ENCODE results near the gene PTCRA. TPM values are rescaled to one million over a fixed set of nuclear protein-coding genes. Genes with fewer than 3 reads are reported as not detected.

Gene PTCRA
- total and polyA plus RNA-seq, 2 of the 4 experiments (the other 2 are of a cell fraction) = not detected

GRCh38 chr6:42937548-42938427 is 21.9 kb downstream of the PTCRA start:
- in situ Hi-C loops (cut with MboI; ENCODE audit: low sequenced_read_pairs) = no loop called here
- no peak overlapping the region for H3K14ac ChIP-seq (replicated peaks; ENCODE audit: low read depth, low read length)
- H2BK120ac ChIP-seq (ENCODE audit: low read depth, low read length) = no peak overlapping the region
- H3K4me3 ChIP-seq (ENCODE audit: insufficient read depth, low read depth, low read length) = no peak overlapping the region
- H3K9ac ChIP-seq (ENCODE audit: low read depth, low read length) = no peak overlapping the region
- H2BK20ac ChIP-seq (ENCODE audit: low read depth, low read length) = no peak overlapping the region
- no peak overlapping the region for H3K4ac ChIP-seq (ENCODE audit: low read depth, low read length)
- H2BK15ac ChIP-seq (ENCODE audit: low read depth, low read length) = no peak overlapping the region
- H2AK5ac ChIP-seq (ENCODE audit: low read depth, low read length) = no peak overlapping the region
- H3K9me1 ChIP-seq (ENCODE audit: insufficient read depth, low read length) = peaks cover 4% of the 10 kb centered on the region; the same call in 1 of the 2 replicates
- H4K91ac ChIP-seq (ENCODE audit: insufficient read depth, low read depth, low read length) = no peak overlapping the region
- CTCF ChIA-PET = no interaction called here
- dilution Hi-C loops (cut with HindIII; ENCODE audit: low sequenced_read_pairs, unreplicated experiment) = no loop called here
- TF ChIP-seq MAFK (IDR thresholded peaks at IDR 0.05; ENCODE audit: low read depth, low read length) (no peak), CHD1 (IDR thresholded peaks at IDR 0.05; ENCODE audit: low read depth, low read length) (no peak)
- H2AK9ac ChIP-seq (replicated peaks; ENCODE audit: low read depth, low read length, poor library complexity) = no peak overlapping the region
- no peak for DNase-seq
- no peak overlapping the region for H3K4me2 ChIP-seq (ENCODE audit: low read depth, low read length)
- intact Hi-C loops (cut with micrococcal nuclease) = no loop called here
- H4K8ac ChIP-seq (ENCODE audit: low read depth in 2 of 2, low read length in 2 of 2) = no peak overlapping the region
- H3K79me1 ChIP-seq (ENCODE audit: low read depth in 1 of 2, low read length in 2 of 2) = peaks cover 26 to 42% of the 10 kb centered on the region in 2 experiments
- WGBS, 2 experiments (ENCODE audit: extremely low coverage in 2 of 2, insufficient read length in 1 of 2) = 95% methylated on average over 7 of the region's 13 CpGs; no CpG with 5 or more reads in 1 of the 2 experiments
- H3K9me3 ChIP-seq (ENCODE audit: control insufficient read depth, insufficient read depth, low read length) = no peaks in the 10 kb centered on the region
- no TSS peak for BruUV-seq (replicated peaks)
- ATAC-seq (ENCODE audit: low read depth) = no peak
- H3K56ac ChIP-seq (ENCODE audit: extremely low read depth, insufficient read depth, low read length) = no peak overlapping the region
- no peak overlapping the region for H4K5ac ChIP-seq (ENCODE audit: low read depth, low read length)
- no peak overlapping the region for H2BK5ac ChIP-seq (ENCODE audit: low read depth, low read length, poor library complexity, severe bottlenecking)
- no peak overlapping the region for H3K18ac ChIP-seq (ENCODE audit: low read depth, low read length)
- POLR2A ChIA-PET (ENCODE audit: unreplicated experiment) = no interaction called here
- H3K23ac ChIP-seq (ENCODE audit: low read depth, low read length) = no peak overlapping the region
- H3K4me1 ChIP-seq (ENCODE audit: control insufficient read depth, insufficient read depth, low read length) = no peaks in the 10 kb centered on the region
- H3K27ac ChIP-seq (ENCODE audit: insufficient read depth, low read length) = no peak overlapping the region
- H3K27me3 ChIP-seq (ENCODE audit: control insufficient read depth, insufficient read depth, low read length) = no peaks in the 10 kb centered on the region
- no peaks in the 10 kb centered on the region; the same call in 1 of the 2 replicates for H4K20me1 ChIP-seq (ENCODE audit: insufficient read depth, low read length)
- no peak overlapping the region for H2AFZ ChIP-seq (replicated peaks; ENCODE audit: low read length, poor library complexity)
- peaks cover 34% of the 10 kb centered on the region for H3K36me3 ChIP-seq (ENCODE audit: control insufficient read depth, insufficient read depth, low read length)
